Right lobe of liver (tissue), 4 donors: ENCODE results near the gene ANKRD30B.
"Not testable (repeated sequence)": the region's sequence is repeated elsewhere in the genome, so short reads cannot be mapped to it uniquely, and the experiment has no call there.

ENCODE experiments used
- CTCF ChIP-seq, 4 donors: fragments of 200-600 bp in 3 of 4; fragments of 450-650 bp in 1 of 4; IDR thresholded peaks; one replicate each; pipeline versions ENCODE4 v1.5.1 to v1.8.0; 2016 to 2022; ENCODE audit warnings: antibody characterized with exemption in 4 of 4, mild to moderate bottlenecking in 2 of 4
- POLR2A ChIP-seq: fragments of 450-650 bp; IDR thresholded peaks from one replicate; pipeline ENCODE4 v1.6.1; 2017; ENCODE audit warnings: antibody characterized with exemption, mild to moderate bottlenecking
- donor health status: DM: no; HTN: no; CAD: no.
- donor health status: DM: no; HTN: no; CAD: no.
- donor health status: DM: no; HTN: yes; CAD: no.

DNA sequence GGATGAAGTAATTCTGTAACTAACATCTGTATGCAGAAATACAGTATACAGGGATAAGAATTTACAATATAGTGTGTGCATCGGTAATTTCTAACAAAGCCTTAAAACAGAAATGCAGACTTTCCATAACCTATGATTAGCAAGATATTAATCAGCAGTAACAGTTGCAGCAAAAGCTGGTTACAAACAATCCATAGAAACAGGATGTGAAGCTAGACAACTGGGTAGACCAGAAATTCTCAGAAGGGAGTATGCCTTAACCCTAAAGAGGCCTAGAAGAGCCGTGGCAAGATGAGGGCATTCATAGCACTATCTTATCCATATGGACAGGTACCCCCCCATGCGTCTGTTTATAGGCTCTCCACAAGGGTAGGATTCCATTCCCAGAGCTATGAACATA, 48.9 kb downstream of the ANKRD30B start:
- not testable (repeated sequence) for TF ChIP-seq CTCF (IDR thresholded peaks at IDR 0.05); POLR2A
